H1 (cell line): ENCODE measurements around the gene ARHGEF10L. TPM values are rescaled to one million over a fixed set of nuclear protein-coding genes. Genes with fewer than 3 reads are reported as not detected.

Experiments
- CHD7 ChIP-seq: fragments of 300-600 bp; sonication (generic); IDR thresholded peaks from 2 replicates; pipeline ENCODE4 v1.7.1; 2012; ENCODE audit warnings: low read length, moderate library complexity, mild to moderate bottlenecking, inconsistent platforms; ENCODE audit not compliant: insufficient replicate concordance
- EP300 ChIP-seq, 2 experiments: IDR thresholded peaks; 1 replicate in 1 of 2; 2 replicates in 1 of 2; pipeline ENCODE4 v1.6.1; 2011 to 2012; ENCODE audit warnings: low read depth in 2 of 2, low read length in 2 of 2, mild to moderate bottlenecking in 2 of 2, borderline replicate concordance in 1 of 2, inconsistent platforms in 1 of 2, moderate library complexity in 1 of 2
- POU5F1 ChIP-seq: IDR thresholded peaks from 2 replicates; pipeline ENCODE4 v1.6.1; 2011; ENCODE audit warnings: low read depth, mild to moderate bottlenecking, low read length, moderate library complexity
- SRF ChIP-seq: IDR thresholded peaks from 2 replicates; pipeline ENCODE4 v1.6.1; 2011; ENCODE audit warnings: mild to moderate bottlenecking, low read depth, low read length, moderate library complexity
- polyA plus RNA-seq, 7 experiments: library from polyadenylated mRNA; depleted of rRNA in 3 of 7; stranded (reverse) in 5 of 7; unstranded in 2 of 7; fragments of >200 nt in 5 of 7; fragments of 200-250 nt in 2 of 7; gene quantifications; 1 replicate in 5 of 7; 2 replicates in 1 of 7; 4 replicates in 1 of 7; pipeline versions ENCODE4 v1.2.1 to v1.2.3, GENCODE V29; 2011 to 2013; ENCODE audit warnings: missing spikeins in 2 of 7, mixed read lengths in 2 of 7
- total RNA-seq: library from RNA; stranded (reverse); fragmentation: NEBNext Ultra II Directional; extraction: Animal tissue kit (Norgen Biotek cat#: 25700); gene quantifications from 2 replicates; pipeline ENCODE4 v1.2.1, GENCODE V29; 2021

ARHGEF10L gene
- total and polyA plus RNA-seq, 2 of the 8 experiments (the other 6 are each of a cell fraction or from before 2014, with no cell fraction given) = 33.6 to 39.6 TPM

DNA sequence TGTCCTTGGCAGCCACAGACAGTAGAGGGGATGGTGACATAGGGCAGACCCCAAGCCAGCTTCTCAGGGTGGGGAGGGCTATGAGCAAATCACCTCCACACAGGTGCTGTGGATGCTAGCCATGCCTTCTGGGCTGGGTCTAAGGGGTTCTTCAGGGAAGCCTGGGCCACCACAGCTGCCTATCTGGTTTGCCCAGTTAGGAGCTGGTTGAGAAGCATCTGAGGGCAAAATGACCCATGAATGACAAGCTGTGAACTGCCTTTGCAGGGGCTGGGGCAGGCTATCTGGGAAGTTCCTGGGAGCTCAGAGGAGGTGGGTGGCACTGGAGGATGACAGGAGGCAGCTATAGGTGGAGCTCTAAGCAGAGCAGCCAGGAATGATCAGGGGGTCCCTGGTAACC lies 10.1 kb upstream of the ARHGEF10L start (continued):
- TF ChIP-seq CHD7 (no peak), SRF (no peak), EP300 (IDR thresholded peaks at IDR 0.05; ENCODE audit: borderline replicate concordance in 1 of 2, low read depth in 2 of 2, low read length in 2 of 2) (no peak), POU5F1 (no peak)
- TF ChIP-seq, all 59 proteins: peak for 0
